Left cardiac atrium (tissue), 4 donors: Measurements from ENCODE around the gene RANBP10. TPM values are rescaled to one million over a fixed set of nuclear protein-coding genes. Genes with fewer than 3 reads are reported as not detected.

ENCODE experiments used
- ATAC-seq, 2 donors: fragments of 200-7000 bp; cut with Tn5 transposase; one replicate each; pipeline ENCODE4 v1.9.1; 2020; ENCODE audit warnings: mild to moderate bottlenecking in 2 of 2, moderate library complexity in 2 of 2
- DNase-seq: peaks from one replicate; pipeline ENCODE4 v3.0.0-alpha.2; 2020
- intact Hi-C, 2 donors: fragments of 100-400 bp; cut with DNase I; formaldehyde crosslinking; loops; one replicate each; pipeline versions ENCODE4 v1.14.1 to v1.15.1; 2022 to 2023
- total RNA-seq, 2 donors: library from RNA; stranded (reverse); fragmentation: NEBNext Ultra II Directional; extraction: Animal tissue kit (Norgen Biotek cat#: 25700); gene quantifications; one replicate each; pipeline ENCODE4 v1.2.1, GENCODE V29; 2021
- donor health status: DM: no; HTN: yes; CAD: no.
- donor health status: DM: no; HTN: yes; CAD: no; lungs with severe emphysema.
- donor health status: DM: yes; HTN: yes; CAD: no.
- donor health status: Dilated cardiomyopathy.

The RANBP10 gene
- total RNA-seq, 2 donors from 2014 or later = 10.9 to 14.3 TPM

DNA sequence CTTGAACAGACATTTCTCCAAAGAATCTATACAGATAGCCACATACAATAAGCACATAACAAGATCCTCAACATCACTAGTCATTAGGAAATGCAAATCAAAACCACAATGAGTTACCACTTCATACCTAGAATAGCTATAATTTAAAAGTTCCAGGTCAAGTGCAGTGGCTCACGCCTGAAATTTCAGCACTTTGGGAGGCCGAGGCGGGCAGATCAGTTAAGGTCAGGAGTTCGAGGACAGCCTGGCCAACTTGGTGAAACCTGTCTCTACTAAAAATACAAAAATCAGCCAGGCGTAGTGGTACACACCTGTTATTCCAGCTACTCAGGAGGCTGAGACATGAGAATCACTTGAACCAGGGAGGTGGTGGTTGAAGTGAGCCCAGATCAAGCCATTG is 19.9 kb downstream of the RANBP10 start:
- intact Hi-C loops = no loop called here
- DNase-seq (no peak), ATAC-seq (no peak)

DNA sequence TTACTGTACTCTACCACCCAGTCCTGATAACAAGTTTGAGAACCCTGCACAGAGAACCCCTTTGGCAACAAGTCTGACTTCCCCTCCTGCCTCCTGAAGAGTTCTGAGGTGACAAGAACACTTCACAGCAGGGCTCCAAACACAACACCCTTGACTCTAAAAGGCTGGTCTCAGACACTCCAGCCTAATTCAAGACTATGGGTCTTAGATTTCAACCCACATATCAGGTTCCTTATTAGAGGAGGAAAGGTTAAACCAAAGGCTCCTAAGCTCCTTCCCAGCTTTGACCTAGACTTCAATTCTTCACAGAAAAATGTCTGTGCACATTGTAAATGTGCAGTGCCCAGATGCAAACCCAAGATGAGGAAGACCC is 23.0 kb downstream of the RANBP10 start:
- DNase-seq (no peak), ATAC-seq (no peak)
- intact Hi-C loops = no loop called here

- no peak for ATAC-seq
- intact Hi-C loops = no loop called here
- no peak for DNase-seq
These were observed 23.6 kb downstream of the RANBP10 start for GRCh38 chr16:67782567-67783352.

GRCh38 chr16:67781565-67781921 is 24.8 kb downstream of the RANBP10 start:
- no peak for DNase-seq
- intact Hi-C loops = no loop called here
- ATAC-seq = no peak

DNA sequence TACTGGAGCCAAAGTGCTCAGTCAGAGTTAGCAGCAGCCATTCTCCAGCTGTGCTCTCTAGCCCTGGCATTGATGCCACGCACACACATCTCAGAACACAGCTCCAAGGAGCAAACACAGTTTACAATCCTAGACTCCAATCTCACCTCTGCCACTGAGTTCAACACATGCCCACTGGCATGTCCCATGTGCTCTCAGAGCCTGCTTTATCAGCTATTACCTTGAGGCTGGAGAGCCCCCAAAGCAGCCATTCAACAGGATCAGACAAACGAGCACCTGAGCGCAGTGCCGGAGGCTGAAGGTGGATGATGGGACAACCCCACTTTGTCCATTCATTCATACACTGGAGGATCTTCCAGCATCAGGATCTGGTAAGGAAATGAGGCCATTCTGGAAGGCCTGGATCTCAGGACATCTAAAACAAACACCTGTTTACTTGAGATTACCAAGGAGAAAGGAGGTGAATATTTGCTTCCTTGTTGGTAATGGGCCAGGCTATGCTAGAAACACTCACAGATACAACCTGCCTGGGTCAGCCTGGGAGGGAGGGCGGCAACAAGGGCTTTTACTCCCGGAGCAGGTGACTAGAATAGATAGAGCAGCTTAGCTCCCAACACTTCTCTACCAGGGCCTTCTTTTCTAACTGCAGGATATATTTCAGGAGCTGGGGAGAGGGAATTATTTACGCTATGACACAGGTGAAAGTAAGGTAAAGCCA is 25.4 kb downstream of the RANBP10 start:
- intact Hi-C loops = no loop called here
- no peak for DNase-seq
- ATAC-seq = no peak

- no peak for DNase-seq
- ATAC-seq = no peak
- intact Hi-C loops = no loop called here
These were observed 26.9 kb downstream of the RANBP10 start for GRCh38 chr16:67779256-67780014.

DNA sequence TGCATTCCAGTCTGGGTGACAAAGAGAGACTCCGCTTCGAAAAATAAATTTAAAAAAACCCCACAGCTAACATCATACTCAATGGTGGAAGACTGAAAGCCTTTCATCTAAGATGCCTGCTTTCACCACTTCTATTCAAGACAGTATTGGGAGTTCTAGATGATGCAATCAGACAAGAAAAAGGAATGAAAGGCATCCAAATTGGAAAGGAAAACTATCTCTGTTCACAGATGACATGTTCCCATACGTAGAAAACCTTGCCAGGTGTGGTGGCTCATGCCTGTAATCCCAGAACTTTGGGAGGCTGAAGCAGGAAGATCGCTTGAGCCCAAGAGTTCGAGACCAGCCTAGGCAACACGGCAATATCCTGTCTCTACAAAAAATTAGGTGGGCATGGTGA is 31.1 kb downstream of the RANBP10 start:
- ATAC-seq (no peak), DNase-seq (no peak)
- intact Hi-C loops = no loop called here

DNA sequence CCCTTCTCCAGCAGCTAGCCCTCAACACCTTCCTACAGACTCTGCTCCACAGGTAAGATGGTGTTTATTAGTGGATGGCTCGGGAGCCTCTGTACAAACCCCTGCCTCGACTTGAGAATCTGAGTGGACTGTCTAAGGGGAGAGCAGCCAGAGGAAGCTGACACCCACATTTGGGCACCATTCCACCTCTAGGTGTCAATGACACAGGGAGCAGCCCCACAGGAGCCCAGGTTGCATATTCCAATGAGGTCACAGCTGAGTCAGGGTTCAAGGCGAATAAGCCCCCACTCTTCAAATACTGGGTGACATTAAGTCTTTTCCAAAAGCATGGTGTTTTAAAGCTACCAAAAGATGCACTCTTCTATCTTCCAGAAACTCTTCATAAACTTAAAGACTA is 31.9 kb downstream of the RANBP10 start:
- ATAC-seq = no peak
- intact Hi-C loops = no loop called here
- DNase-seq = no peak

- ATAC-seq = peak; percentile 58 to 71
- intact Hi-C loops = no loop called here
- peak; percentile 36 for DNase-seq
These were observed 32.5 kb downstream of the RANBP10 start for GRCh38 chr16:67773569-67774456.

DNA sequence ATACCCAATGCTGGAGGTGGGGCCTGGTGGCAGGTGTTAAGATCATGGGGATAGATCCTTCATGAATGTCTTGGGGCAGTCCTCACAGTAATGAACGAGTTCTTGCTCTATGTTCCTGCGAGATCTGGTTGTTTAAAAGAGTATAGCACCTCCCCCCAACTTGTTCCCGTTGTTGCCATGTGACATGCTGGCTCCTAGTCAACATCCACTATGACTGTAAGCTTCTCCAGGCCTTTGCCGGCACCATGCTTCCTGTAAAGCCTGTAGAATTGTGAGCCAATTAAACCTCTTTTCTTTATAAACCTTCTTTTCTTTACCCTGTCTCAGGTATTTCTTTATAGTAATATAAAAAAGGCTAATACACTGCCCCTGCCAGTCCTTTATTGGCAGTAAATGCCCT is 33.3 kb downstream of the RANBP10 start:
- DNase-seq (peak; percentile 52), ATAC-seq (peak; percentile 65 to 66)
- intact Hi-C loops = no loop called here

GRCh38 chr16:67770346-67770991 is 35.9 kb downstream of the RANBP10 start:
- DNase-seq (no peak), ATAC-seq (no peak)
- intact Hi-C loops = no loop called here

- intact Hi-C loops = no loop called here
- ATAC-seq = no peak
- DNase-seq = no peak
These were observed 38.4 kb downstream of the RANBP10 start for GRCh38 chr16:67767953-67768352.

DNA sequence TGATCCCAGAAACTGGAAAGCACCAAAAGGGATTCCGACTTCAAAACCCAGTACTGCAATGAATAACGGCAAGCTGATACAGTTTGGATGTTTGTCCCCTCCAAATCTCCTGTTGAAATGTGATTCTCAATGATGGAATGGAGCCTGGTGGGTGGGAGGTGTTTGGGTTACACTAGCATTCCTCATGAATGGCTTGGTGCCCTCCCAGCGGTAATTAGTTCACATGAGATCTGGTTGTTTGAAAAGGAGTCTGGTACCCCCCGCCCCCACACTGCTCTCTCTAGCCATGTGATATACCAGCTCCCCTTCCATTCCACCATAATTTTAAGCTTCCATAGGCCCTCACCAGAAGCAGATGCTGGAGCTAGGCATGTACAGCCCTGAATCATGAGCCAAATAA is 40.1 kb downstream of the RANBP10 start:
- DNase-seq (no peak), ATAC-seq (no peak)
- intact Hi-C loops = no loop called here

DNA sequence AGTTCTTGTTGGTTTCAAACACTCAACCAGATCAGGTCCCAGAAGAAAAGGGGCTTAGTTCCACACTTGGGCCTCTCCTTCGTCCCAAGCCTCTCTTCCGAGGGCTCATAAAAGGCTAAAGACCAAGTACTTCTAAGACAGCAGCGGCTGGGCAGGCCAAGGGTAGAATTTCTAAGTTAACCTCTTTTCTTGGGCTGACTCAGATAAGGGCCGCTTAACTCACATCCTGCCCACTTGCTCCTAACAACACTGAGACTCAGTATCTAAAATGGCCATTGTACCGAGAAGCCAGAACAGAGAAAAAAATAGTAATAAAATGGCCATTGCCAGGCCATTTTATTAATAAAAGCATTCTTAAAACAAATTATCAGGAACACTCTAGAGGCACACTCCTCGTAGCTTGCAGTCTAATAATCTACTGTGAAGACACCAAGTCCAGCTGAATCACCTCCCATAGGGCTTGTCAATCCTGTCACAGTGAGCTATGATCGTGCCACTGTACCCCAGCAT is 42.1 kb downstream of the RANBP10 start:
- DNase-seq = no peak
- intact Hi-C loops = no loop called here
- ATAC-seq = no peak

- DNase-seq (no peak), ATAC-seq (no peak)
- intact Hi-C loops = no loop called here
These were observed 43.3 kb downstream of the RANBP10 start for GRCh38 chr16:67763066-67763465.

- ATAC-seq = no peak
- DNase-seq = no peak
- intact Hi-C loops = no loop called here
These were observed 44.0 kb downstream of the RANBP10 start for GRCh38 chr16:67762385-67762784.

GRCh38 chr16:67761924-67762323 is 44.4 kb downstream of the RANBP10 start:
- intact Hi-C loops = no loop called here
- ATAC-seq (no peak), DNase-seq (no peak)

- ATAC-seq = no peak
- intact Hi-C loops = no loop called here
- DNase-seq = no peak
These were observed 45.5 kb downstream of the RANBP10 start for GRCh38 chr16:67760956-67761230.
